Thymus (tissue), 11 donors: Measurements from ENCODE around the gene TXNRD1. TPM values are rescaled to one million over a fixed set of nuclear protein-coding genes. Genes with fewer than 3 reads are reported as not detected.
"Not testable (repeated sequence)": the region's sequence is repeated elsewhere in the genome, so short reads cannot be mapped to it uniquely, and the experiment has no call there.

Experiments used
- DNase-seq, 9 donors: peaks; one replicate each; pipeline ENCODE4 v3.0.0-alpha.2; 2013; ENCODE audit warnings: low spot score in 9 of 9, low read depth in 6 of 9, missing footprints in 1 of 9
- H3K27ac ChIP-seq, 2 donors: one replicate each; pipeline ENCODE4 v1.5.1; 2013; ENCODE audit warnings: control low read depth in 1 of 2, low read depth in 1 of 2, low read length in 1 of 2, mild to moderate bottlenecking in 1 of 2, moderate library complexity in 1 of 2
- H3K27me3 ChIP-seq, 2 donors: one replicate each; pipeline ENCODE4 v1.5.1; 2013; ENCODE audit warnings: low read length in 1 of 2; ENCODE audit not compliant: control insufficient read depth in 2 of 2, insufficient read depth in 1 of 2
- H3K36me3 ChIP-seq, 2 donors: one replicate each; pipeline ENCODE4 v1.5.1; 2013; ENCODE audit warnings: low read length in 1 of 2, mild to moderate bottlenecking in 1 of 2, moderate library complexity in 1 of 2; ENCODE audit not compliant: control insufficient read depth in 2 of 2, insufficient read depth in 2 of 2
- H3K4me1 ChIP-seq, 2 donors: one replicate each; pipeline ENCODE4 v1.5.1; 2013; ENCODE audit warnings: low read length in 2 of 2; ENCODE audit not compliant: control insufficient read depth in 2 of 2, insufficient read depth in 2 of 2
- H3K4me3 ChIP-seq, 2 donors: one replicate each; pipeline ENCODE4 v1.5.1; 2013; ENCODE audit warnings: low read length in 2 of 2, control low read depth in 1 of 2, mild to moderate bottlenecking in 1 of 2
- H3K9me3 ChIP-seq, 2 donors: one replicate each; pipeline ENCODE4 v1.5.1; 2013; ENCODE audit warnings: low read length in 1 of 2, mild to moderate bottlenecking in 1 of 2; ENCODE audit not compliant: control insufficient read depth in 2 of 2, insufficient read depth in 1 of 2
- WGBS: extraction: QIAGEN DNeasy Blood & Tissue Kit; methylation state at CpG from one replicate; pipeline ENCODE4 v1.1.7; 2013; 5-methylcytosine and 5-hydroxymethylcytosine counted together
- polyA plus RNA-seq: library from polyadenylated mRNA; stranded (reverse); fragments of 200-250 nt; gene quantifications from one replicate; pipeline ENCODE4 v1.2.3, GENCODE V29; 2013
- total RNA-seq: library from RNA; stranded (reverse); fragments of 120-200 nt; gene quantifications from one replicate; pipeline ENCODE4 v1.2.4, GENCODE V29; 2013
- donor health status: healthy.

Gene TXNRD1
- total and polyA plus RNA-seq, 2 donors: 28.2 to 68.0 TPM

- DNase-seq: no peak
- no peaks in the 10 kb centered on the region for H3K27me3 ChIP-seq
- H3K4me1 ChIP-seq: no peaks in the 10 kb centered on the region
- 94% methylated on average over 1 of the region's 1 CpG for WGBS
- no peaks in the 10 kb centered on the region for H3K36me3 ChIP-seq
- no peak overlapping the region for H3K4me3 ChIP-seq
- H3K27ac ChIP-seq: peak overlapping the region; percentile 13 to 15
- H3K9me3 ChIP-seq: no peaks in the 10 kb centered on the region
These were observed 48.2 kb downstream of the TXNRD1 start for GRCh38 chr12:104263580-104264358.

DNA sequence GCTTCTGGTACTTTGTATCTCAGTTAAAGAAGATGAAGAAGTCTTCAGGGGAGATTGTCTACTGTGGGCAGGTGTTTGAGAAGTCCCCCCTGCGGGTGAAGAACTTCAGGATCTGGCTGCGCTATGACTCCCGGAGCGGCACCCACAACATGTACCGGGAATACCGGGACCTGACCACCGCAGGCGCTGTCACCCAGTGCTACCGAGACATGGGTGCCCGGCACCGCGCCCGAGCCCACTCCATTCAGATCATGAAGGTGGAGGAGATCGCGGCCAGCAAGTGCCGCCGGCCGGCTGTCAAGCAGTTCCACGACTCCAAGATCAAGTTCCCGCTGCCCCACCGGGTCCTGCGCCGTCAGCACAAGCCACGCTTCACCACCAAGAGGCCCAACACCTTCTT is 49.9 kb downstream of the TXNRD1 start:
- H3K27ac ChIP-seq, H3K36me3 ChIP-seq, H3K27me3 ChIP-seq, H3K9me3 ChIP-seq, H3K4me3 ChIP-seq, DNase-seq, H3K4me1 ChIP-seq: not testable (repeated sequence)
- 98% methylated on average over 17 of the region's 24 CpGs for WGBS

- Histone ChIP-seq H3K4me1 (peaks cover 2 to 4% of the 10 kb centered on the region in 2 donors), H3K27me3 (no peaks in the 10 kb centered on the region), H3K9me3 (no peaks in the 10 kb centered on the region), H3K4me3 (no peak overlapping the region), H3K36me3 (no peaks in the 10 kb centered on the region), H3K27ac (no peak overlapping the region)
- DNase-seq: no peak
- WGBS: 97% methylated on average over 11 of the region's 11 CpGs
These were observed 57.4 kb downstream of the TXNRD1 start for GRCh38 chr12:104272938-104273337.

DNA sequence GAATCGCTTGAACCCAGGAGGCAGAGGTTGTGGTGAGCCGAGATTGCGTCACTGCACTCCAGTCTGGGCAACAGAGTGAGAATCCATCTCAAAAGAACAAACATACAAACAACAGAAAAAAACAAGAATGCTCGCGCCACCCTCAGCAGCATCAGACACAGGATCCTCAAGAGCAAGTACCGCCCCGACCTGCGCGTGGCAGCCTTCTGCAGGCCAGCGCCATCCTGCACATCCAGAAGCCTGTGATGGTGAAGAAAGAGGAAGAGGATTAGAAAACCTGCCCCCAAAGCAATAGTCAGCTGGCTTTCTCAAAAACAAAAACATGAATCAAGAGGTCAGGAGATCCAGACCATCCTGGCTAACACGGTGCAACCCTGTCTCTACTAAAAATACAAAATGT is 57.9 kb downstream of the TXNRD1 start:
- no peak for DNase-seq
- WGBS: 96% methylated on average over 11 of the region's 11 CpGs
- no peak overlapping the region for H3K27ac ChIP-seq

DNA sequence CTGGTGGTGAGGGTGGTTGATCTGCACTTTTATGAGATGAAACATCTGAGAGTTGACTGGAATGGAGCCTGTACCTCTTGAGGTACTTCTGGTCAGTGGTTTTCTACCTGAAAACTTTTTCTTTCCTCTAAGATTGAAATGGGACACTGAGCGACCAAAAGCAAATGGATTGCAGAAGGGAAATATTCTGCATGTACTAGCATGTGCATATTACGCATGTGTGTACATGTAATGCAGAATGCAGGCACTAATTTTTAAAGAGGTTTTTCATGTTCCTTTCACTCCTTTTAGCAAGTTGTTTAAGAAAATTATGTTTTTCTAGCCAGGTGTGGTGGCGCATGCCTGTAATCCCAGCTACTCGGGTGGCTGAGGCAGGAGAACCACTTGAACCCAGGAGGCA is 59.2 kb downstream of the TXNRD1 start:
- DNase-seq: no peak
- Histone ChIP-seq H3K9me3 (no peaks in the 10 kb centered on the region), H3K27me3 (no peaks in the 10 kb centered on the region), H3K27ac (no peak overlapping the region), H3K4me1 (peaks cover 2 to 4% of the 10 kb centered on the region in 2 donors), H3K36me3 (no peaks in the 10 kb centered on the region), H3K4me3 (no peak overlapping the region)
- WGBS: 94% methylated on average over 4 of the region's 4 CpGs

More for the DNA sequence above, 57.9 kb downstream of the TXNRD1 start:
- Histone ChIP-seq H3K27me3 (no peaks in the 10 kb centered on the region), H3K4me1 (peaks cover 2 to 4% of the 10 kb centered on the region in 2 donors), H3K36me3 (no peaks in the 10 kb centered on the region), H3K9me3 (no peaks in the 10 kb centered on the region), H3K4me3 (no peak overlapping the region)

DNA sequence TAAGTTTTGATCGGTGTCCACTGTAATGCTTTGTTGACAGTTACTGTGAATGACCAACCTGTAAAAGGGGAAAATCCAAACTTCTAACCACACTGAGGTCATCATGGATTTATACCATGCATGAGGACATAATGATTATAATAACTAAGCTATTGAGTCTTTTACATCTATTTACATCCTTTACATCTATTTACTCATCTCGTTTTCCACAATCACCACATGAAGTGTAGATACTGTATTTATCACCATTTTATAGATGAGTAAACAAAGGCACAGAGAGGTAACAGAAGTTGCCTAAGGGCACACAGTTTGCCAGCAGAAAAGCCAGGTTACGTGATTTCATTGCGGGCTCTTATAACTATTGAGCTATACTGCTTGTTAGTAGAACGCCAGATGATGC is 60.1 kb downstream of the TXNRD1 start:
- DNase-seq: no peak
- Histone ChIP-seq H3K36me3 (no peaks in the 10 kb centered on the region), H3K27me3 (no peaks in the 10 kb centered on the region), H3K4me1 (peaks cover 2 to 4% of the 10 kb centered on the region in 2 donors), H3K27ac (no peak overlapping the region), H3K9me3 (no peaks in the 10 kb centered on the region), H3K4me3 (no peak overlapping the region)
- 78% methylated on average over 5 of the region's 5 CpGs for WGBS

DNA sequence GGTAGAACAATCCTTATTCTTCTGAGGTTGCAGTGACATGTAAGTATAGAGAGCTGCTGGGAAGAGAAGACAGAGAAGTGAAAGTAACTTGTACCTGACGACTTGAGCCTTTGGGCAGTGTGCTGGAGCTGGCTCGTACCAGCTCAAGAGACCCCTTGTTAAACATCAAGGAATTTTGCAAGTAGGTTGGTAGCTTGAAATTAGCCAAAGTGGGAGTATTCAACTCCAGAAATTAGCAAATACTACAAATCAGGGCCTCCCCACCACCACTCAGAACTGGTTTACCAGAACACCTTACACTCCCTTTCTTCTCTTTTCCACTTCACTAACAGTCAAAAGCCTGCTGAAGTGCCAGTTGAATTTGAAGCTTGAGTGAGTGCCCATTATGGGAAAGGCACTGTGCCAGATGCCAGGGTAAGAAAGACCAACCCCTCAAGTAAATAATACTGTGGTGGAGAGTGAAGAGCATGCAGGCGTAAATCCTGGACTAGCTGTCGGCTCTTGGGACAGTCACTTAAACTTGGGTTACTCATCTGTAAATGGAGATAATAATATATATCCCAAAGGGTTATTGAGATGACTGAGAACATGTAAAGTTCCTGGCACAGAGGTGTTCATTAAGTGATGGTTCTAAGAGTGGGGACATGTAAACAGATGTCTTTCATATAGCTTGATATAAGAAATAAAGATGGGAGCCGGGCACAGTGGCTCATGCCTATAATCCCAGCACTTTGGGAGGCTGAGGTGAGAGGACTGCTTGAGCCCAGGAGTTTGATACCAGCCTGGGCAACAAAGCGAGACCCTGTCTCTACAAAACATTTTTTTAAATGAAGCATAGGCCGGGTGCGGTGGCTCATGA is 60.9 kb downstream of the TXNRD1 start:
- H3K27me3 ChIP-seq: no peaks in the 10 kb centered on the region
- H3K9me3 ChIP-seq: no peaks in the 10 kb centered on the region
- no peak for DNase-seq
- no peaks in the 10 kb centered on the region for H3K36me3 ChIP-seq
- no peak overlapping the region for H3K4me3 ChIP-seq
- 69% methylated on average over 8 of the region's 8 CpGs for WGBS
- H3K27ac ChIP-seq: peak overlapping the region; percentile 2 to 43
- H3K4me1 ChIP-seq: peaks cover 2 to 4% of the 10 kb centered on the region in 2 donors

GRCh38 chr12:104279164-104279563 is 63.6 kb downstream of the TXNRD1 start:
- H3K27ac ChIP-seq: no peak overlapping the region
- no peaks in the 10 kb centered on the region for H3K36me3 ChIP-seq
- H3K9me3 ChIP-seq: no peaks in the 10 kb centered on the region
- no peak for DNase-seq
- H3K4me3 ChIP-seq: no peak overlapping the region
- peaks cover 2 to 4% of the 10 kb centered on the region in 2 donors for H3K4me1 ChIP-seq
- no peaks in the 10 kb centered on the region for H3K27me3 ChIP-seq

GRCh38 chr12:104280111-104280510 is 64.5 kb downstream of the TXNRD1 start:
- Histone ChIP-seq H3K27ac (no peak overlapping the region), H3K4me3 (no peak overlapping the region), H3K27me3 (no peaks in the 10 kb centered on the region), H3K4me1 (peaks cover 2 to 4% of the 10 kb centered on the region in 2 donors), H3K36me3 (no peaks in the 10 kb centered on the region), H3K9me3 (no peaks in the 10 kb centered on the region)
- DNase-seq: no peak
- WGBS: 98% methylated on average over 1 of the region's 1 CpG
